Brain microvascular endothelial cell (primary cell): Measurements from ENCODE around the gene EZR.

Source experiments
- DNase-seq: peaks from one replicate; pipeline ENCODE4 v3.0.0-alpha.2; 2020
- H3K27ac ChIP-seq: fragments of 250-450 bp; sonication (Bioruptor Pico); 2 replicates; pipeline ENCODE4 v1.5.1; 2020; ENCODE audit warnings: mild to moderate bottlenecking, moderate library complexity
- H3K27me3 ChIP-seq: fragments of 250-450 bp; sonication (Bioruptor Pico); replicated peaks from 2 replicates; pipeline ENCODE4 v1.5.1; 2020; ENCODE audit warnings: mild to moderate bottlenecking
- H3K36me3 ChIP-seq: fragments of 250-450 bp; sonication (Bioruptor Pico); replicated peaks from 2 replicates; pipeline ENCODE4 v1.5.1; 2020; ENCODE audit warnings: mild to moderate bottlenecking
- H3K4me3 ChIP-seq: 2 replicates; pipeline ENCODE4 v1.5.1; 2011; ENCODE audit warnings: low read depth, mild to moderate bottlenecking, control low read depth, low read length, moderate library complexity
- CTCF ChIP-seq: IDR thresholded peaks from 2 replicates; pipeline ENCODE4 v1.5.1; 2011; ENCODE audit warnings: low read depth, mild to moderate bottlenecking, moderate library complexity, low read length, control low read depth, inconsistent platforms; ENCODE audit errors: missing control alignments
- in situ Hi-C: cut with HindIII; loops from 2 replicates; pipeline ENCODE4 v1.10.0; 2017; ENCODE audit warnings: low sequenced_read_pairs, low pct_ligation_motif_present

The EZR gene

GRCh38 chr6:158813032-158813431, 6.1 kb downstream of the EZR start:
- Histone ChIP-seq H3K4me3 (no peak overlapping the region), H3K27ac (no peak overlapping the region)

GRCh38 chr6:158812611-158813010, 6.6 kb downstream of the EZR start:
- in situ Hi-C loops, result no loop called here

More at GRCh38 chr6:158813032-158813431, 6.1 kb downstream of the EZR start:
- DNase-seq, result no peak
- TF ChIP-seq CTCF, result no peak
- Histone ChIP-seq H3K27me3 (no peaks in the 10 kb centered on the region), H3K36me3 (no peaks in the 10 kb centered on the region)
- in situ Hi-C loops, result no loop called here

GRCh38 chr6:158810155-158811095, 8.7 kb downstream of the EZR start:
- H3K36me3 ChIP-seq, result no peaks in the 10 kb centered on the region
- no peak overlapping the region for H3K4me3 ChIP-seq
- no peaks in the 10 kb centered on the region for H3K27me3 ChIP-seq
- in situ Hi-C loops, result no loop called here
- H3K27ac ChIP-seq, result no peak overlapping the region
- DNase-seq, result no peak
- TF ChIP-seq CTCF, result no peak

More at GRCh38 chr6:158812611-158813010, 6.6 kb downstream of the EZR start:
- TF ChIP-seq CTCF, result no peak
- Histone ChIP-seq H3K27me3 (no peaks in the 10 kb centered on the region), H3K27ac (no peak overlapping the region), H3K4me3 (no peak overlapping the region), H3K36me3 (no peaks in the 10 kb centered on the region)
- no peak for DNase-seq

- in situ Hi-C loops, result no loop called here
- no peaks in the 10 kb centered on the region for H3K36me3 ChIP-seq
- TF ChIP-seq CTCF, result no peak
- no peak overlapping the region for H3K27ac ChIP-seq
- no peak overlapping the region for H3K4me3 ChIP-seq
- H3K27me3 ChIP-seq, result no peaks in the 10 kb centered on the region
- no peak for DNase-seq
Measured at GRCh38 chr6:158808941-158809678, 10.1 kb downstream of the EZR start.

GRCh38 chr6:158808442-158808833, 10.7 kb downstream of the EZR start:
- no peak overlapping the region for H3K27ac ChIP-seq
- no peaks in the 10 kb centered on the region for H3K27me3 ChIP-seq

More at GRCh38 chr6:158808442-158808833, 10.7 kb downstream of the EZR start:
- DNase-seq, result no peak
- TF ChIP-seq CTCF, result no peak
- in situ Hi-C loops, result no loop called here
- no peak overlapping the region for H3K4me3 ChIP-seq
- no peaks in the 10 kb centered on the region for H3K36me3 ChIP-seq
